ENCODE results near the gene RBMS3. TPM values are rescaled to one million over a fixed set of nuclear protein-coding genes. Genes with fewer than 3 reads are reported as not detected.
A peak's percentile ranks its signal among the peaks of the same experiment; 100 is the strongest.

RBMS3 gene
- total and polyA plus RNA-seq, 2 of the 13 experiments (the other 11 are each of a cell fraction or from before 2014, with no cell fraction given), result not detected

GRCh38 chr3:29291260-29291981, 10.6 kb downstream of the RBMS3 start (continued):
- TF ChIP-seq ZBTB46 (CRISPR knock-in tag; IDR thresholded peaks at IDR 0.05; ENCODE audit: borderline replicate concordance) (no peak), LCORL (IDR thresholded peaks at IDR 0.05) (no peak), LCORL (CRISPR knock-in tag; IDR thresholded peaks at IDR 0.05) (peak; percentile 44; the same call in 1 of the 2 replicates), BCL6 (CRISPR knock-in tag; IDR thresholded peaks at IDR 0.05) (0 out of 2 replicates have a peak, but pooled peaks have one; percentile 10), FOXA3 (CRISPR knock-in tag; IDR thresholded peaks at IDR 0.05) (peak; percentile 8; the same call in 1 of the 2 replicates), ZNF263 (CRISPR knock-in tag; IDR thresholded peaks at IDR 0.05) (no peak), ZBTB40 (IDR thresholded peaks at IDR 0.05) (no peak), ZBTB40 (CRISPR knock-in tag; IDR thresholded peaks at IDR 0.05) (no peak), ZSCAN9 (CRISPR knock-in tag; IDR thresholded peaks at IDR 0.05; ENCODE audit: borderline replicate concordance) (no peak), ZNF512 (CRISPR knock-in tag; IDR thresholded peaks at IDR 0.05) (no peak), MAFG (CRISPR knock-in tag; IDR thresholded peaks at IDR 0.05) (no peak)
